Adrenal gland (tissue), 5 donors: ENCODE measurements around the gene CFLAR.

Source experiments
- POLR2A ChIP-seq, 2 donors: fragments of 450-650 bp; IDR thresholded peaks; one replicate each; pipeline ENCODE4 v1.6.1; 2017; ENCODE audit warnings: antibody characterized with exemption in 2 of 2, mild to moderate bottlenecking in 2 of 2, moderate library complexity in 1 of 2
- TF ChIP-seq, protein P1 (sequence below), 6 experiments: fragments of 450-650 bp in 4 of 6; fragments of 200-600 bp in 2 of 6; sonication (generic) in 1 of 6; IDR thresholded peaks; 1 replicate in 5 of 6; 2 replicates in 1 of 6; pipeline versions ENCODE4 v1.5.1 to v1.8.0; 2016 to 2021; ENCODE audit warnings: antibody characterized with exemption in 6 of 6, mild to moderate bottlenecking in 2 of 6, moderate library complexity in 1 of 6
- donor health status: DM: no; HTN: no; CAD: no.

DNA sequence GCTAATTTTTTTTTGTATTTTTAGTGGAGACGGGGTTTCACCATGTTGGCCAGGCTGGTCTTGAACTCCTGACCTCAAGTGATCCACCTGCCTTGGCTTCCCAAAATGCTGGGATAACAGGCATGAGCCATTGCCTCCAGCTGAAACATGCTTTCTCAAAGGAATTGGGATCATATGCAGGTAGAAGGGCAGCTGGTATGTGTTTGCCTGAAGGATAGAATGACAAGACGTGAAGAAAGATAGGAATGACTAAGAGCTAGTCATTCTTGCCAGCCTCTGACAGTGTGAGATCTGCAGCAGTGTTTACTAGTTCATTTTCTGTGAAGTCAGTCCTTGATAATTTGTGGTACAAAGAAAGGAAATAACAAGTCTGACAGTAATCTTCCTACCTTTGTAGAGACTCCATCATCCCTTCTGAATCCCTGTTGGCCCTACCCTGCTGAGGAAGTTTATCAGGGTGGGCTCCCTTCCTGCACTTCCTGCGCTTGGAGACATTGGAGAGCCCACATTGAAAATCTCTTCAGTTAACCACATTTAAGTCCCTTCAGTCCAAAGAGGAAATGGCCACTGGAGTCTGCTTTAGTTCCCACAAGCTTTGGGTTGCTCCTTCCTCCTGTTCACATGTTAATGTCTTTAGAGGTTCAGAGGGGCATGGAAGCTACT is 14.7 kb downstream of the CFLAR start:
- TF ChIP-seq, protein P1, sequence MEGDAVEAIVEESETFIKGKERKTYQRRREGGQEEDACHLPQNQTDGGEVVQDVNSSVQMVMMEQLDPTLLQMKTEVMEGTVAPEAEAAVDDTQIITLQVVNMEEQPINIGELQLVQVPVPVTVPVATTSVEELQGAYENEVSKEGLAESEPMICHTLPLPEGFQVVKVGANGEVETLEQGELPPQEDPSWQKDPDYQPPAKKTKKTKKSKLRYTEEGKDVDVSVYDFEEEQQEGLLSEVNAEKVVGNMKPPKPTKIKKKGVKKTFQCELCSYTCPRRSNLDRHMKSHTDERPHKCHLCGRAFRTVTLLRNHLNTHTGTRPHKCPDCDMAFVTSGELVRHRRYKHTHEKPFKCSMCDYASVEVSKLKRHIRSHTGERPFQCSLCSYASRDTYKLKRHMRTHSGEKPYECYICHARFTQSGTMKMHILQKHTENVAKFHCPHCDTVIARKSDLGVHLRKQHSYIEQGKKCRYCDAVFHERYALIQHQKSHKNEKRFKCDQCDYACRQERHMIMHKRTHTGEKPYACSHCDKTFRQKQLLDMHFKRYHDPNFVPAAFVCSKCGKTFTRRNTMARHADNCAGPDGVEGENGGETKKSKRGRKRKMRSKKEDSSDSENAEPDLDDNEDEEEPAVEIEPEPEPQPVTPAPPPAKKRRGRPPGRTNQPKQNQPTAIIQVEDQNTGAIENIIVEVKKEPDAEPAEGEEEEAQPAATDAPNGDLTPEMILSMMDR (IDR thresholded peaks at IDR 0.05) = no peak
- TF ChIP-seq POLR2A (IDR thresholded peaks at IDR 0.05) = no peak
